ENCODE data around the gene PIK3R2.
A peak's percentile ranks its signal among the peaks of the same experiment; 100 is the strongest.

PIK3R2 gene

GRCh38 chr19:18174983-18175382 is 22.0 kb downstream of the PIK3R2 start:
- no peak for DNase-seq

- DNase-seq: no peak
Measured at GRCh38 chr19:18176367-18177310, 23.7 kb downstream of the PIK3R2 start.

GRCh38 chr19:18179957-18180356 is 27.0 kb downstream of the PIK3R2 start:
- DNase-seq: no peak

- DNase-seq: no peak
Measured at GRCh38 chr19:18183529-18183928, 30.6 kb downstream of the PIK3R2 start.

- DNase-seq: no peak
Measured at GRCh38 chr19:18185538-18185937, 32.6 kb downstream of the PIK3R2 start.

- DNase-seq: no peak
Measured at GRCh38 chr19:18190278-18190677, 37.3 kb downstream of the PIK3R2 start.

GRCh38 chr19:18191640-18192062 is 38.7 kb downstream of the PIK3R2 start:
- no peak for DNase-seq

- DNase-seq: peak; percentile 95
Measured at GRCh38 chr19:18192673-18193387, 39.9 kb downstream of the PIK3R2 start, which contains the start of gene MPV17L2. MPV17L2 (plus strand) TSS chr19:18193218; CDS start chr19:18193282, 64 bp downstream.

GRCh38 chr19:18193388-18194180 is 40.6 kb downstream of the PIK3R2 start:
- no peak for DNase-seq

- DNase-seq: no peak
Measured at GRCh38 chr19:18194181-18194530, 41.2 kb downstream of the PIK3R2 start.

GRCh38 chr19:18194554-18195238 is 41.7 kb downstream of the PIK3R2 start:
- peak; percentile 39 for DNase-seq

GRCh38 chr19:18196511-18196845 is 43.5 kb downstream of the PIK3R2 start:
- no peak for DNase-seq

GRCh38 chr19:18197306-18197705 is 44.3 kb downstream of the PIK3R2 start:
- no peak for DNase-seq

- no peak for DNase-seq
Measured at GRCh38 chr19:18197941-18198340, 45.0 kb downstream of the PIK3R2 start.

- no peak for DNase-seq
Measured at GRCh38 chr19:18198374-18198773, 45.4 kb downstream of the PIK3R2 start.

- no peak for DNase-seq
Measured at GRCh38 chr19:18202397-18202777, 49.4 kb downstream of the PIK3R2 start.

- peak; percentile 46 for DNase-seq
Measured at GRCh38 chr19:18202778-18203407, 49.9 kb downstream of the PIK3R2 start.

- DNase-seq: no peak
Measured at GRCh38 chr19:18203408-18203862, 50.5 kb downstream of the PIK3R2 start.

- DNase-seq: peak; percentile 99
Measured at GRCh38 chr19:18203863-18204393, 51.0 kb downstream of the PIK3R2 start, which contains the start of gene RAB3A. RAB3A (minus strand) TSS chr19:18204042; CDS start chr19:18202740, 1,302 bp downstream.

- no peak for DNase-seq
Measured at GRCh38 chr19:18204394-18205199, 51.6 kb downstream of the PIK3R2 start.
